ENCODE data around the gene TMPRSS12. TPM values are rescaled to one million over a fixed set of nuclear protein-coding genes. Genes with fewer than 3 reads are reported as not detected.
"Not testable (repeated sequence)": the region's sequence is repeated elsewhere in the genome, so short reads cannot be mapped to it uniquely, and the experiment has no call there.

The TMPRSS12 gene
- total and polyA plus RNA-seq, 8 donors: 0.12 TPM; not detected in 7

GRCh38 chr12:50859621-50860310, 17.0 kb downstream of the TMPRSS12 start:
- no peak overlapping the region for H3K27ac ChIP-seq
- no peaks in the 10 kb centered on the region for H3K4me1 ChIP-seq
- DNase-seq (no peak), FAIRE-seq (no peak), ATAC-seq (no peak)
- no peaks in the 10 kb centered on the region for H3K27me3 ChIP-seq
- no peak overlapping the region for H3K4me3 ChIP-seq
- TF ChIP-seq, protein P1, sequence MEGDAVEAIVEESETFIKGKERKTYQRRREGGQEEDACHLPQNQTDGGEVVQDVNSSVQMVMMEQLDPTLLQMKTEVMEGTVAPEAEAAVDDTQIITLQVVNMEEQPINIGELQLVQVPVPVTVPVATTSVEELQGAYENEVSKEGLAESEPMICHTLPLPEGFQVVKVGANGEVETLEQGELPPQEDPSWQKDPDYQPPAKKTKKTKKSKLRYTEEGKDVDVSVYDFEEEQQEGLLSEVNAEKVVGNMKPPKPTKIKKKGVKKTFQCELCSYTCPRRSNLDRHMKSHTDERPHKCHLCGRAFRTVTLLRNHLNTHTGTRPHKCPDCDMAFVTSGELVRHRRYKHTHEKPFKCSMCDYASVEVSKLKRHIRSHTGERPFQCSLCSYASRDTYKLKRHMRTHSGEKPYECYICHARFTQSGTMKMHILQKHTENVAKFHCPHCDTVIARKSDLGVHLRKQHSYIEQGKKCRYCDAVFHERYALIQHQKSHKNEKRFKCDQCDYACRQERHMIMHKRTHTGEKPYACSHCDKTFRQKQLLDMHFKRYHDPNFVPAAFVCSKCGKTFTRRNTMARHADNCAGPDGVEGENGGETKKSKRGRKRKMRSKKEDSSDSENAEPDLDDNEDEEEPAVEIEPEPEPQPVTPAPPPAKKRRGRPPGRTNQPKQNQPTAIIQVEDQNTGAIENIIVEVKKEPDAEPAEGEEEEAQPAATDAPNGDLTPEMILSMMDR (IDR thresholded peaks at IDR 0.05): no peak
- H3K9me3 ChIP-seq: no peaks in the 10 kb centered on the region
- intact Hi-C loops (cut with DNase I): no loop called here
- H3K36me3 ChIP-seq: no peaks in the 10 kb centered on the region
- WGBS, 2 donors: 69% methylated on average over 4 of the region's 4 CpGs

DNA sequence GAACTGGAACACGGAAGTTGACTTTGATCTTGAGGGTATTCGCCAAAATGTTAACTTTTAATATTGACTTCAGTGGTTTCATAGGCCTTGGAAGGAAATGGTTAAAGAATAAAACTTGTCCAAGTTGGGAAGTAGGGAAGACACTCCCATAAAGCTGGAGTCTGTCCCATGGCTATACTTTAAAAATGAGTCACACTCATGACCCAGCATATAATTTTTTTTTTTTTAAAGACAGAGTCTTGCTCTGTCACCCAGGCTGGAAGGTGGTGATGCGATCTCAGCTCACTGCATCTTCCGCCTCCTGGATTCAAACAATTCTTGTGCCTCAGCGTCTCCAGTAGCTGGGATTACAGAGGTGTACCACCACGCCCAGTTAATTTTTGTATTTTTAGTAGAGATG, 19.6 kb downstream of the TMPRSS12 start:
- no peaks in the 10 kb centered on the region for H3K4me1 ChIP-seq
- H3K4me3 ChIP-seq: no peak overlapping the region
- H3K27ac ChIP-seq: no peak overlapping the region
- TF ChIP-seq, protein P1 (IDR thresholded peaks at IDR 0.05): no peak
- intact Hi-C loops (cut with DNase I): no loop called here
- no peaks in the 10 kb centered on the region for H3K36me3 ChIP-seq
- FAIRE-seq (no peak), DNase-seq (no peak), ATAC-seq (no peak)
- H3K27me3 ChIP-seq: no peaks in the 10 kb centered on the region
- 92 to 95% methylated on average over 6 of the region's 6 CpGs for WGBS, 2 donors
- H3K9me3 ChIP-seq: no peaks in the 10 kb centered on the region

DNA sequence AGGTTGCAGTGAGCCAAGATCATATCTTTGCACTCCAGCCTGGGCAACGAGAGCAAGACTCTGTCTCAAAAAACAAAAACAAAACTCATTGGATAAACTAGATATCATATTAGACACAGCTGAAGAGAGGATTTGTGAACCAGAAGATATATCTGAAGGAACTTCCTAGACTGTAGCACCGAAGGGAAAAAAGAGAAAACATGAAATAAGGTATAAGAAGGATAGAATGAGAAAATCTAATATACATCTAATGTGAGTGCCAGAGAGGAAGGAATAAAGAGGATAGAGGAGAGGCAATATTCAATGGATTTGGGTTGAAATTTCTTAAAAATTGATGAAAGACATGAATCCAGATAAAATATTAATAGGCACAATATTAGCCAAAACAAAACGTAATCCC, 22.5 kb downstream of the TMPRSS12 start:
- Histone ChIP-seq H3K27ac (no peak overlapping the region), H3K36me3 (no peaks in the 10 kb centered on the region), H3K9me3 (no peaks in the 10 kb centered on the region), H3K4me3 (no peak overlapping the region), H3K27me3 (no peaks in the 10 kb centered on the region), H3K4me1 (no peaks in the 10 kb centered on the region)
- TF ChIP-seq, protein P1 (IDR thresholded peaks at IDR 0.05): no peak
- DNase-seq (no peak), ATAC-seq (no peak), FAIRE-seq (no peak)
- WGBS, 2 donors: 81 to 86% methylated on average over 3 of the region's 3 CpGs
- intact Hi-C loops (cut with DNase I): no loop called here

- 29 to 61% methylated on average over 2 of the region's 2 CpGs for WGBS, 2 donors
- H3K4me3 ChIP-seq; H3K27ac ChIP-seq; H3K4me1 ChIP-seq; ATAC-seq; DNase-seq; FAIRE-seq; H3K36me3 ChIP-seq; intact Hi-C loops (cut with DNase I); H3K27me3 ChIP-seq; H3K9me3 ChIP-seq: not testable (repeated sequence)
Measured at GRCh38 chr12:50868881-50869280, 26.2 kb downstream of the TMPRSS12 start.

GRCh38 chr12:50882563-50882962, 39.8 kb downstream of the TMPRSS12 start:
- FAIRE-seq: peak; percentile 17
- Histone ChIP-seq H3K9me3 (no peaks in the 10 kb centered on the region), H3K4me1 (no peaks in the 10 kb centered on the region), H3K27ac (no peak overlapping the region), H3K27me3 (no peaks in the 10 kb centered on the region), H3K36me3 (no peaks in the 10 kb centered on the region), H3K4me3 (no peak overlapping the region)
- ATAC-seq: no peak
- no peak for DNase-seq
- TF ChIP-seq, protein P1 (IDR thresholded peaks at IDR 0.05): no peak
- 93 to 98% methylated on average over 3 of the region's 3 CpGs for WGBS, 2 donors
- intact Hi-C loops (cut with DNase I): no loop called here

Data from pancreas (tissue), 10 donors.